Measurements from ENCODE around the gene SERTAD2. TPM values are rescaled to one million over a fixed set of nuclear protein-coding genes. Genes with fewer than 3 reads are reported as not detected.

Gene SERTAD2
- total and polyA plus RNA-seq, 8 donors, result 2.2 to 9.4 (median 4.3) TPM

- Histone ChIP-seq H3K9me3 (peaks cover 0 to 3% (median 0%) of the 10 kb centered on the region in 4 donors), H3K36me3 (no peaks in the 10 kb centered on the region), H3K4me1 (peaks cover 12 to 25% (median 25%) of the 10 kb centered on the region in 3 donors), H3K27ac (peak overlapping the region; percentile 90 to 100 (median 97)), H3K27me3 (no peaks in the 10 kb centered on the region), H3K4me3 (peak overlapping the region in 1 of 4 donors; percentile 92)
- FAIRE-seq (no peak), DNase-seq (no peak), ATAC-seq (no peak)
- TF ChIP-seq CTCF (IDR thresholded peaks at IDR 0.05), result no peak
- 31 to 35% methylated on average over 7 of the region's 7 CpGs for WGBS, 2 donors
- intact Hi-C loops (cut with DNase I), result no loop called here
Measured at GRCh38 chr2:64655018-64655664, 1.4 kb upstream of the SERTAD2 start.

GRCh38 chr2:64654063-64654811 is 524 bp upstream of the SERTAD2 start:
- Histone ChIP-seq H3K27me3 (no peaks in the 10 kb centered on the region), H3K4me1 (peaks cover 12 to 34% (median 34%) of the 10 kb centered on the region in 3 donors), H3K36me3 (no peaks in the 10 kb centered on the region), H3K9me3 (peaks cover 0 to 3% (median 0%) of the 10 kb centered on the region in 4 donors), H3K27ac (peak overlapping the region; percentile 90 to 100 (median 97)), H3K4me3 (peak overlapping the region; percentile 57 to 92 (median 83))
- DNase-seq (peak in 5 of 6 donors; percentile 71 to 90 (median 82)), ATAC-seq (peak; percentile 40 to 60 (median 50)), FAIRE-seq (no peak)
- no peak for TF ChIP-seq CTCF (IDR thresholded peaks at IDR 0.05)
- WGBS, 2 donors, result 0 to 1% methylated on average over 54 to 70 of the region's 70 CpGs
- intact Hi-C loops (cut with DNase I), result loop anchor here in 1 of 3 donors (5.0 kb wide), 1 partner anchor 208 kb away; no protein-coding TSS in a partner anchor

- intact Hi-C loops (cut with DNase I), result loop anchor here in 1 of 3 donors (5.0 kb wide), 1 partner anchor 210 kb away; no protein-coding TSS in a partner anchor
- H3K4me3 ChIP-seq, result peak overlapping the region; percentile 57 to 92 (median 70)
- peaks cover 12 to 52% (median 46%) of the 10 kb centered on the region in 3 donors for H3K4me1 ChIP-seq
- 1% methylated on average over 19 of the region's 19 CpGs for WGBS, 2 donors
- no peak for TF ChIP-seq CTCF (IDR thresholded peaks at IDR 0.05)
- H3K9me3 ChIP-seq, result peaks cover 0 to 3% (median 0%) of the 10 kb centered on the region in 4 donors
- no peaks in the 10 kb centered on the region for H3K27me3 ChIP-seq
- peak in 4 of 6 donors; percentile 33 to 66 (median 38) for DNase-seq
- peak in 3 of 4 donors; percentile 6 to 30 (median 27) for ATAC-seq
- H3K36me3 ChIP-seq, result no peaks in the 10 kb centered on the region
- H3K27ac ChIP-seq, result peak overlapping the region; percentile 97 to 100 (median 98)
- FAIRE-seq, result no peak
Measured at GRCh38 chr2:64652231-64653108, 1.2 kb downstream of the SERTAD2 start.

GRCh38 chr2:64651590-64651989 is 2.1 kb downstream of the SERTAD2 start:
- DNase-seq (no peak), ATAC-seq (no peak), FAIRE-seq (no peak)
- intact Hi-C loops (cut with DNase I), result loop anchor here in 1 of 3 donors (5.0 kb wide), 1 partner anchor 211 kb away; no protein-coding TSS in a partner anchor
- H3K9me3 ChIP-seq, result peaks cover 0 to 3% (median 0%) of the 10 kb centered on the region in 4 donors
- H3K27ac ChIP-seq, result peak overlapping the region in 1 of 4 donors; percentile 28
- H3K27me3 ChIP-seq, result no peaks in the 10 kb centered on the region
- H3K4me3 ChIP-seq, result no peak overlapping the region
- no peaks in the 10 kb centered on the region for H3K36me3 ChIP-seq
- peaks cover 12 to 55% (median 46%) of the 10 kb centered on the region in 3 donors for H3K4me1 ChIP-seq
- 30 to 35% methylated on average over 4 of the region's 4 CpGs for WGBS, 2 donors
- TF ChIP-seq CTCF (IDR thresholded peaks at IDR 0.05), result no peak
